GM21447 (cell line): ENCODE results near the gene CLK1.

Experiments
- ATAC-seq: cut with Tn5 transposase; IDR thresholded peaks from one replicate; pipeline ENCODE4 v1.9.1; 2021; ENCODE audit not compliant: unreplicated experiment

The CLK1 gene

GRCh38 chr2:200811333-200812121 is 52.9 kb downstream of the CLK1 start, which contains the start of gene BZW1:
TSS of gene BZW1 (plus strand) at chr2:200811910. CDS start at chr2:200813218, 1,308 bp downstream.
- ATAC-seq = peak; percentile 78

DNA sequence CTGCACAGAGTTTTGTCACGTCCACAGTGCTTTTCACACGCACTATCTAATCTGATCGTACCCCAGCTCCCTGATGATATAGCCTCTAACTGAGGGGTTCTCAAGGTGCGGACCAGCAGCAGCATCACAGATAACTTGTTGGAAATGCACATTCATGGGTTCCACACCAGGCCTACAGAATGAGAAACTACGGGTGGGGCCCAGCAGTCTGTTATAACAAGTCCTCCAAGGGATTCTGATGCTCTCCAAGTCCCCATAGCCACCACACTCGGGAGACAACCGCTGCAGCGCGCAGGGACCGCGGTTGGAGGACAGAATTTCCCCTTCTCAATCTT is 53.5 kb downstream of the CLK1 start:
- ATAC-seq = no peak

GRCh38 chr2:200810252-200810997 is 54.0 kb downstream of the CLK1 start:
- no peak for ATAC-seq

GRCh38 chr2:200809506-200810251 is 54.8 kb downstream of the CLK1 start:
- ATAC-seq = no peak
